ENCODE results near the gene OAS2. TPM values are rescaled to one million over a fixed set of nuclear protein-coding genes. Genes with fewer than 3 reads are reported as not detected.
A peak's percentile ranks its signal among the peaks of the same experiment; 100 is the strongest.

OAS2 gene
- total and polyA plus RNA-seq, 9 of the 15 experiments (the other 6 are each of a cell fraction or from before 2014, with no cell fraction given): 0.13 to 0.85 TPM; not detected in 7

GRCh38 chr12:112992541-112993398 is 14.5 kb downstream of the OAS2 start (continued):
- TF ChIP-seq CTCFL (IDR thresholded peaks at IDR 0.05; ENCODE audit: borderline replicate concordance, insufficient read depth, low read depth, low read length, poor library complexity, severe bottlenecking) (peak; percentile 61), ZNF449 (CRISPR knock-in tag; IDR thresholded peaks at IDR 0.05) (no peak), ZNF324 (CRISPR knock-in tag; IDR thresholded peaks at IDR 0.05) (peak; percentile 99), CBFB (CRISPR knock-in tag; IDR thresholded peaks at IDR 0.05) (no peak), KLF16 (IDR thresholded peaks at IDR 0.05) (peak; percentile 66; the same call in 1 of the 2 replicates), CBX1 (IDR thresholded peaks at IDR 0.05; ENCODE audit: low read depth) (peak; percentile 90; the same call in 1 of the 2 replicates), TOE1 (IDR thresholded peaks at IDR 0.05; ENCODE audit: borderline replicate concordance) (no peak), TOE1 (CRISPR knock-in tag; IDR thresholded peaks at IDR 0.05; ENCODE audit: borderline replicate concordance, low read depth) (no peak), RBM34 (IDR thresholded peaks at IDR 0.05; ENCODE audit: borderline replicate concordance, insufficient read depth, low read length) (no peak), ARNT (IDR thresholded peaks at IDR 0.05) (peak in 1 of 2 experiments; percentile 54; a peak in 1 of 4 replicates), E2F3 (CRISPR knock-in tag; IDR thresholded peaks at IDR 0.05) (no peak), MYBL2 (IDR thresholded peaks at IDR 0.05; ENCODE audit: low read depth) (no peak), MYBL2 (CRISPR knock-in tag; IDR thresholded peaks at IDR 0.05; ENCODE audit: borderline replicate concordance) (no peak), ZNF766 (CRISPR knock-in tag; conservative IDR thresholded peaks at IDR 0.05) (peak; percentile 82), TEAD1 (CRISPR knock-in tag; IDR thresholded peaks at IDR 0.05) (peak in 1 of 2 experiments; percentile 36; a peak in 1 of 4 replicates), LEF1 (IDR thresholded peaks at IDR 0.05) (no peak), ADNP (tag; IDR thresholded peaks at IDR 0.05) (peak; percentile 94), GATA2 (CRISPR knock-in tag; IDR thresholded peaks at IDR 0.05) (no peak), DEAF1 (CRISPR knock-in tag; IDR thresholded peaks at IDR 0.05) (peak; percentile 51)
- TF ChIP-seq, protein P1, sequence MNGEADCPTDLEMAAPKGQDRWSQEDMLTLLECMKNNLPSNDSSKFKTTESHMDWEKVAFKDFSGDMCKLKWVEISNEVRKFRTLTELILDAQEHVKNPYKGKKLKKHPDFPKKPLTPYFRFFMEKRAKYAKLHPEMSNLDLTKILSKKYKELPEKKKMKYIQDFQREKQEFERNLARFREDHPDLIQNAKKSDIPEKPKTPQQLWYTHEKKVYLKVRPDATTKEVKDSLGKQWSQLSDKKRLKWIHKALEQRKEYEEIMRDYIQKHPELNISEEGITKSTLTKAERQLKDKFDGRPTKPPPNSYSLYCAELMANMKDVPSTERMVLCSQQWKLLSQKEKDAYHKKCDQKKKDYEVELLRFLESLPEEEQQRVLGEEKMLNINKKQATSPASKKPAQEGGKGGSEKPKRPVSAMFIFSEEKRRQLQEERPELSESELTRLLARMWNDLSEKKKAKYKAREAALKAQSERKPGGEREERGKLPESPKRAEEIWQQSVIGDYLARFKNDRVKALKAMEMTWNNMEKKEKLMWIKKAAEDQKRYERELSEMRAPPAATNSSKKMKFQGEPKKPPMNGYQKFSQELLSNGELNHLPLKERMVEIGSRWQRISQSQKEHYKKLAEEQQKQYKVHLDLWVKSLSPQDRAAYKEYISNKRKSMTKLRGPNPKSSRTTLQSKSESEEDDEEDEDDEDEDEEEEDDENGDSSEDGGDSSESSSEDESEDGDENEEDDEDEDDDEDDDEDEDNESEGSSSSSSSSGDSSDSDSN (IDR thresholded peaks at IDR 0.05; ENCODE audit: borderline replicate concordance in 1 of 2, low read depth in 2 of 2, low read length in 2 of 2): no peak
